HCT116 (cell line): Measurements from ENCODE around the gene NBPF9. TPM values are rescaled to one million over a fixed set of nuclear protein-coding genes. Genes with fewer than 3 reads are reported as not detected.
A peak's percentile ranks its signal among the peaks of the same experiment; 100 is the strongest.
"Not testable (repeated sequence)": the region's sequence is repeated elsewhere in the genome, so short reads cannot be mapped to it uniquely, and the experiment has no call there.

Source experiments
- ATAC-seq: fragments of 200-7000 bp; cut with Tn5 transposase; 2 replicates; pipeline ENCODE4 v1.9.1; 2020; ENCODE audit warnings: mild to moderate bottlenecking, moderate library complexity
- BruUV-seq: library from RNA; stranded (reverse); fragments of 400-500 nt; replicated peaks from 2 replicates; lab custom pipeline; 2021; lab: Mats Ljungman, UMichigan
- CTCF ChIA-PET: fragments of 300-600 bp; sonication (Branson Sonifier 250); formaldehyde crosslinking; loops from one replicate; lab custom pipeline; 2021; ENCODE audit warnings: antibody characterized with exemption; lab: Charles Lee
- POLR2A ChIA-PET: fragments of 300-600, 350-600 bp; sonication (Branson Sonifier 250); formaldehyde crosslinking; loops from one replicate; lab custom pipeline; 2021; ENCODE audit warnings: antibody characterized with exemption; lab: Charles Lee
- RAD21 ChIA-PET, 2 experiments: fragments of 300-600 bp; sonication (Branson Sonifier 250); formaldehyde crosslinking; loops; one replicate each; lab custom pipeline; 2023; ENCODE audit warnings: low total read pairs in 2 of 2; ENCODE audit not compliant: uncharacterized antibody in 2 of 2, unreplicated experiment in 2 of 2, low non-redundant PET in 1 of 2; lab: Charles Lee
- DNase-seq: peaks from one replicate; pipeline ENCODE4 v3.0.0-alpha.2; 2010; ENCODE audit warnings: low read depth, low spot score
- H2AFZ ChIP-seq: fragments of 200-600 bp; shearing (Covaris generic), sonication (generic); 2 replicates; pipeline ENCODE4 v1.6.1; 2017; ENCODE audit warnings: low read depth, mixed run types, mixed read lengths, antibody characterized with exemption, low read length; ENCODE audit not compliant: poor library complexity, severe bottlenecking
- H3K27ac ChIP-seq: 2 replicates; pipeline ENCODE4 v1.5.1; 2012; ENCODE audit warnings: low read depth, low read length
- H3K27me3 ChIP-seq: fragments of 200-600 bp; sonication (generic); 2 replicates; pipeline ENCODE4 v1.6.1; 2016; ENCODE audit warnings: mixed run types, low read length, mixed read lengths; ENCODE audit not compliant: insufficient read depth
- H3K36me3 ChIP-seq, 2 experiments: fragments of 200-500 bp in 1 of 2; fragments of 200-600 bp in 1 of 2; sonication (Bioruptor generic) in 1 of 2; sonication (generic) in 1 of 2; 2 replicates each; pipeline versions ENCODE4 v1.5.1 to v1.6.1; 2014 to 2016; ENCODE audit warnings: low read length in 2 of 2, inconsistent platforms in 1 of 2, mixed read lengths in 1 of 2, mixed run types in 1 of 2; ENCODE audit not compliant: insufficient read depth in 2 of 2, control insufficient read depth in 1 of 2
- H3K4me1 ChIP-seq, 2 experiments: fragments of 200-600 bp in 1 of 2; sonication (generic) in 1 of 2; 2 replicates each; pipeline versions ENCODE4 v1.5.1 to v1.6.1; 2012 to 2017; ENCODE audit warnings: low read length in 2 of 2, inconsistent platforms in 1 of 2, mild to moderate bottlenecking in 1 of 2, mixed read lengths in 1 of 2, mixed run types in 1 of 2, moderate library complexity in 1 of 2; ENCODE audit not compliant: insufficient read depth in 2 of 2, control insufficient read depth in 1 of 2
- H3K4me2 ChIP-seq: fragments of 200-600 bp; sonication (generic); 2 replicates; pipeline ENCODE4 v1.6.1; 2017; ENCODE audit warnings: mixed run types, low read length, mixed read lengths
- H3K4me3 ChIP-seq, 2 experiments: fragments of 200-600 bp in 1 of 2; sonication (generic) in 1 of 2; replicated peaks in 1 of 2; 2 replicates each; pipeline ENCODE4 v1.5.1; 2011 to 2016; ENCODE audit warnings: low read length in 2 of 2, control low read depth in 1 of 2, low read depth in 1 of 2, mild to moderate bottlenecking in 1 of 2, mixed read lengths in 1 of 2, mixed run types in 1 of 2
- H3K79me2 ChIP-seq: fragments of 200-600 bp; sonication (generic); 2 replicates; pipeline ENCODE4 v1.6.1; 2017; ENCODE audit warnings: mild to moderate bottlenecking, mixed run types, low read length, moderate library complexity, mixed read lengths; ENCODE audit not compliant: insufficient read depth
- H3K9ac ChIP-seq: fragments of 200-600 bp; sonication (generic); 2 replicates; pipeline ENCODE4 v1.6.1; 2016; ENCODE audit warnings: low read length, mixed read lengths
- H3K9me2 ChIP-seq: fragments of 200-600 bp; sonication (generic), shearing (Covaris generic); 2 replicates; pipeline ENCODE4 v1.6.1; 2017; ENCODE audit warnings: mixed run types, mild to moderate bottlenecking, moderate library complexity; ENCODE audit not compliant: insufficient read depth
- H3K9me3 ChIP-seq, 2 experiments: fragments of 200-500 bp in 1 of 2; fragments of 200-600 bp in 1 of 2; sonication (Bioruptor generic) in 1 of 2; sonication (generic) in 1 of 2; 2 replicates each; pipeline ENCODE4 v1.6.1; 2014 to 2017; ENCODE audit warnings: low read length in 2 of 2, mixed read lengths in 2 of 2, inconsistent platforms in 1 of 2, low read depth in 1 of 2, mild to moderate bottlenecking in 1 of 2, mixed run types in 1 of 2, moderate library complexity in 1 of 2; ENCODE audit not compliant: control insufficient read depth in 1 of 2, insufficient read depth in 1 of 2
- H4K20me1 ChIP-seq: fragments of 200-600 bp; sonication (generic), shearing (Covaris generic); 2 replicates; pipeline ENCODE4 v1.6.1; 2017; ENCODE audit warnings: mixed run types, mild to moderate bottlenecking, moderate library complexity; ENCODE audit not compliant: insufficient read depth
- EGR1 ChIP-seq: IDR thresholded peaks from 2 replicates; pipeline ENCODE4 v1.6.1; 2012; ENCODE audit warnings: low read depth
- intact Hi-C: fragments of 100-400 bp; cut with micrococcal nuclease; formaldehyde crosslinking; loops from 2 replicates; pipeline ENCODE4 v1.10.0; 2022
- total RNA-seq: library from RNA; stranded (reverse); gene quantifications from one replicate; pipeline ENCODE4 v1.2.1, GENCODE V29; 2021; ENCODE audit not compliant: unreplicated experiment

The NBPF9 gene
- total RNA-seq, 1 experiment from 2014 or later, result 17.2 TPM

- H2AFZ ChIP-seq, BruUV-seq, DNase-seq, H3K36me3 ChIP-seq, CTCF ChIA-PET, H3K9me2 ChIP-seq, H3K79me2 ChIP-seq, H3K4me3 ChIP-seq, intact Hi-C loops: not testable (repeated sequence)
- H3K4me2 ChIP-seq, result peak overlapping the region; percentile 27; the same call in 1 of the 2 replicates
- TF ChIP-seq EGR1, result 0 out of 2 replicates have a peak, but pooled peaks have one; percentile 14
- TF ChIP-seq, all 23 proteins: peak for 1; not testable (repeated sequence) for 22
- H3K27ac ChIP-seq, RAD21 ChIA-PET, H3K9ac ChIP-seq, H3K9me3 ChIP-seq, H3K27me3 ChIP-seq, H4K20me1 ChIP-seq, POLR2A ChIA-PET, H3K4me1 ChIP-seq: not testable (repeated sequence)
- peak; percentile 90 for ATAC-seq
Observed at GRCh38 chr1:149123948-149124926, 20.9 kb upstream of the NBPF9 start.

GRCh38 chr1:149112828-149113227, 9.5 kb upstream of the NBPF9 start:
- H3K9me3 ChIP-seq, H3K4me1 ChIP-seq, BruUV-seq, RAD21 ChIA-PET, DNase-seq, H3K36me3 ChIP-seq, intact Hi-C loops, ATAC-seq, H2AFZ ChIP-seq, H3K4me3 ChIP-seq, H3K4me2 ChIP-seq, POLR2A ChIA-PET, H3K9ac ChIP-seq, CTCF ChIA-PET, H3K9me2 ChIP-seq, H3K27me3 ChIP-seq, H4K20me1 ChIP-seq, H3K79me2 ChIP-seq, H3K27ac ChIP-seq: not testable (repeated sequence)

- H3K36me3 ChIP-seq, H2AFZ ChIP-seq, H3K4me1 ChIP-seq, H3K4me3 ChIP-seq, DNase-seq, H3K79me2 ChIP-seq, BruUV-seq, H3K9ac ChIP-seq, RAD21 ChIA-PET, H4K20me1 ChIP-seq, H3K9me3 ChIP-seq, POLR2A ChIA-PET, ATAC-seq, H3K4me2 ChIP-seq, CTCF ChIA-PET, intact Hi-C loops, H3K27ac ChIP-seq, H3K27me3 ChIP-seq, H3K9me2 ChIP-seq: not testable (repeated sequence)
Observed at GRCh38 chr1:149110343-149110742, 7.0 kb upstream of the NBPF9 start.

GRCh38 chr1:149102574-149102973, 777 bp downstream of the NBPF9 start:
- H3K9me2 ChIP-seq, H2AFZ ChIP-seq, H3K9ac ChIP-seq, H3K9me3 ChIP-seq, DNase-seq, CTCF ChIA-PET, RAD21 ChIA-PET, intact Hi-C loops, H3K79me2 ChIP-seq, H3K27ac ChIP-seq, H3K4me1 ChIP-seq, H4K20me1 ChIP-seq, H3K36me3 ChIP-seq, POLR2A ChIA-PET, H3K27me3 ChIP-seq: not testable (repeated sequence)
- ATAC-seq, result peak; percentile 65
- peak overlapping the region; percentile 35 to 36 for H3K4me3 ChIP-seq
- H3K4me2 ChIP-seq, result peak overlapping the region; percentile 33; the same call in 1 of the 2 replicates
- TSS peak; percentile 50 for BruUV-seq
